ENCODE measurements around the gene SCML1. TPM values are rescaled to one million over a fixed set of nuclear protein-coding genes. Genes with fewer than 3 reads are reported as not detected.
"Not testable (repeated sequence)": the region's sequence is repeated elsewhere in the genome, so short reads cannot be mapped to it uniquely, and the experiment has no call there.

The SCML1 gene
- total RNA-seq, 2 experiments from 2014 or later: 0.23 to 0.42 TPM

GRCh38 chrX:17748684-17749083, 11.4 kb downstream of the SCML1 start:
- Mint-ChIP-seq H3K27ac (no peak overlapping the region), H3K4me1 (no peaks in the 10 kb centered on the region), H3K27me3 (peaks cover 1% of the 10 kb centered on the region), H3K9me3 (ENCODE audit: low read depth) (no peaks in the 10 kb centered on the region), H3K4me3 (no peak overlapping the region), H3K36me3 (no peaks in the 10 kb centered on the region)
- no peak for DNase-seq
- CTCF ChIA-PET: no interaction called here
- ATAC-seq: no peak

- Mint-ChIP-seq H3K36me3 (no peaks in the 10 kb centered on the region), H3K27me3 (no peaks in the 10 kb centered on the region), H3K27ac (no peak overlapping the region), H3K4me1 (no peaks in the 10 kb centered on the region), H3K9me3 (ENCODE audit: low read depth) (no peaks in the 10 kb centered on the region), H3K4me3 (no peak overlapping the region)
- DNase-seq (no peak), ATAC-seq (no peak)
- CTCF ChIA-PET: no interaction called here
These were observed 13.1 kb downstream of the SCML1 start for GRCh38 chrX:17750436-17750835.

- ATAC-seq (no peak), DNase-seq (no peak)
- H3K27ac Mint-ChIP-seq: no peak overlapping the region
- no peaks in the 10 kb centered on the region for H3K36me3 Mint-ChIP-seq
- CTCF ChIA-PET: no interaction called here
- H3K4me1 Mint-ChIP-seq: peaks cover 1% of the 10 kb centered on the region
- no peaks in the 10 kb centered on the region for H3K27me3 Mint-ChIP-seq
- H3K4me3 Mint-ChIP-seq: no peak overlapping the region
- H3K9me3 Mint-ChIP-seq (ENCODE audit: low read depth): no peaks in the 10 kb centered on the region
These were observed 21.1 kb downstream of the SCML1 start for GRCh38 chrX:17758382-17758781.

- no peak for ATAC-seq
These were observed 22.7 kb downstream of the SCML1 start for GRCh38 chrX:17759990-17760389.

GRCh38 chrX:17767734-17768133, 30.4 kb downstream of the SCML1 start:
- CTCF ChIA-PET: no interaction called here
- ATAC-seq (no peak), DNase-seq (no peak)
- H3K36me3 Mint-ChIP-seq: no peaks in the 10 kb centered on the region
- H3K27ac Mint-ChIP-seq: no peak overlapping the region
- H3K27me3 Mint-ChIP-seq: no peaks in the 10 kb centered on the region
- H3K4me3 Mint-ChIP-seq: no peak overlapping the region
- H3K9me3 Mint-ChIP-seq (ENCODE audit: low read depth): no peaks in the 10 kb centered on the region
- H3K4me1 Mint-ChIP-seq: no peaks in the 10 kb centered on the region

More at GRCh38 chrX:17759990-17760389, 22.7 kb downstream of the SCML1 start:
- Mint-ChIP-seq H3K27ac (no peak overlapping the region), H3K9me3 (ENCODE audit: low read depth) (no peaks in the 10 kb centered on the region), H3K36me3 (no peaks in the 10 kb centered on the region), H3K4me1 (peaks cover 1% of the 10 kb centered on the region), H3K4me3 (no peak overlapping the region), H3K27me3 (no peaks in the 10 kb centered on the region)
- no peak for DNase-seq
- CTCF ChIA-PET: no interaction called here

GRCh38 chrX:17768997-17769396, 31.7 kb downstream of the SCML1 start:
- Mint-ChIP-seq H3K4me3 (no peak overlapping the region), H3K36me3 (no peaks in the 10 kb centered on the region), H3K27ac (no peak overlapping the region), H3K4me1 (no peaks in the 10 kb centered on the region), H3K9me3 (ENCODE audit: low read depth) (no peaks in the 10 kb centered on the region), H3K27me3 (no peaks in the 10 kb centered on the region)
- ATAC-seq (no peak), DNase-seq (no peak)
- CTCF ChIA-PET: no interaction called here

- no peaks in the 10 kb centered on the region for H3K9me3 Mint-ChIP-seq (ENCODE audit: low read depth)
- H3K4me1 Mint-ChIP-seq: no peaks in the 10 kb centered on the region
- no peaks in the 10 kb centered on the region for H3K36me3 Mint-ChIP-seq
- no peaks in the 10 kb centered on the region for H3K27me3 Mint-ChIP-seq
- CTCF ChIA-PET: no interaction called here
- H3K4me3 Mint-ChIP-seq: no peak overlapping the region
- DNase-seq: no peak
- ATAC-seq: no peak
- no peak overlapping the region for H3K27ac Mint-ChIP-seq
These were observed 32.5 kb downstream of the SCML1 start for GRCh38 chrX:17769701-17770269.

GRCh38 chrX:17773221-17773876, 36.1 kb downstream of the SCML1 start:
- CTCF ChIA-PET: no interaction called here
- H3K4me1 Mint-ChIP-seq: no peaks in the 10 kb centered on the region
- DNase-seq: no peak
- ATAC-seq: no peak
- no peaks in the 10 kb centered on the region for H3K9me3 Mint-ChIP-seq (ENCODE audit: low read depth)
- H3K27ac Mint-ChIP-seq: no peak overlapping the region
- H3K36me3 Mint-ChIP-seq: no peaks in the 10 kb centered on the region
- no peak overlapping the region for H3K4me3 Mint-ChIP-seq
- H3K27me3 Mint-ChIP-seq: no peaks in the 10 kb centered on the region

GRCh38 chrX:17774053-17774452, 36.8 kb downstream of the SCML1 start:
- H3K4me3 Mint-ChIP-seq: no peak overlapping the region
- CTCF ChIA-PET: no interaction called here
- ATAC-seq: no peak
- no peaks in the 10 kb centered on the region for H3K9me3 Mint-ChIP-seq (ENCODE audit: low read depth)
- no peak overlapping the region for H3K27ac Mint-ChIP-seq
- H3K4me1 Mint-ChIP-seq: no peaks in the 10 kb centered on the region
- no peaks in the 10 kb centered on the region for H3K36me3 Mint-ChIP-seq
- no peak for DNase-seq
- H3K27me3 Mint-ChIP-seq: no peaks in the 10 kb centered on the region

- H3K4me1 Mint-ChIP-seq: no peaks in the 10 kb centered on the region
- CTCF ChIA-PET: no interaction called here
- H3K36me3 Mint-ChIP-seq: no peaks in the 10 kb centered on the region
- H3K4me3 Mint-ChIP-seq: no peak overlapping the region
- DNase-seq (no peak), ATAC-seq (no peak)
- no peaks in the 10 kb centered on the region for H3K9me3 Mint-ChIP-seq (ENCODE audit: low read depth)
- no peak overlapping the region for H3K27ac Mint-ChIP-seq
- H3K27me3 Mint-ChIP-seq: no peaks in the 10 kb centered on the region
These were observed 41.7 kb downstream of the SCML1 start for GRCh38 chrX:17778997-17779396.

GRCh38 chrX:17779434-17779833, 42.1 kb downstream of the SCML1 start:
- no peak for DNase-seq
- Mint-ChIP-seq H3K4me1 (no peaks in the 10 kb centered on the region), H3K27me3 (no peaks in the 10 kb centered on the region), H3K9me3 (ENCODE audit: low read depth) (no peaks in the 10 kb centered on the region), H3K4me3 (no peak overlapping the region), H3K27ac (no peak overlapping the region), H3K36me3 (no peaks in the 10 kb centered on the region)
- CTCF ChIA-PET: no interaction called here
- no peak for ATAC-seq

GRCh38 chrX:17786554-17787347, 49.5 kb downstream of the SCML1 start:
- H3K27me3 Mint-ChIP-seq; H3K9me3 Mint-ChIP-seq (ENCODE audit: low read depth); H3K27ac Mint-ChIP-seq; CTCF ChIA-PET; H3K4me3 Mint-ChIP-seq; H3K36me3 Mint-ChIP-seq; ATAC-seq; H3K4me1 Mint-ChIP-seq; DNase-seq: not testable (repeated sequence)

- DNase-seq: no peak
These were observed 50.3 kb downstream of the SCML1 start for GRCh38 chrX:17787557-17787956.

GRCh38 chrX:17788439-17788838, 51.1 kb downstream of the SCML1 start:
- ATAC-seq (no peak), DNase-seq (peak; percentile 39)
- Mint-ChIP-seq H3K27ac (no peak overlapping the region), H3K4me3 (no peak overlapping the region), H3K27me3 (no peaks in the 10 kb centered on the region), H3K9me3 (ENCODE audit: low read depth) (no peaks in the 10 kb centered on the region), H3K4me1 (no peaks in the 10 kb centered on the region), H3K36me3 (no peaks in the 10 kb centered on the region)
- CTCF ChIA-PET: no interaction called here

More at GRCh38 chrX:17787557-17787956, 50.3 kb downstream of the SCML1 start:
- Mint-ChIP-seq H3K4me1 (no peaks in the 10 kb centered on the region), H3K9me3 (ENCODE audit: low read depth) (no peaks in the 10 kb centered on the region), H3K27me3 (no peaks in the 10 kb centered on the region), H3K36me3 (no peaks in the 10 kb centered on the region), H3K27ac (no peak overlapping the region), H3K4me3 (no peak overlapping the region)
- CTCF ChIA-PET: no interaction called here
- no peak for ATAC-seq

Measured in activated CD8-positive, alpha-beta memory T cell treated with anti-CD3 and anti-CD28 coated beads, Interleukin-2, amount 10 ng/mL, durations not matched to agents 7 days and 5 days (primary cell).